Activated CD4-positive, alpha-beta memory T cell treated with anti-CD3 and anti-CD28 coated beads, Interleukin-2, amount 10 ng/mL, durations not matched to agents 7 days and 5 days (primary cell): Measurements from ENCODE around the gene ATP13A2. TPM values are rescaled to one million over a fixed set of nuclear protein-coding genes. Genes with fewer than 3 reads are reported as not detected.

Experiments
- CTCF ChIA-PET: fragments of 350-600 bp; sonication (Branson Sonifier 250); formaldehyde crosslinking; loops from one replicate; lab custom pipeline; 2021; ENCODE audit warnings: antibody characterized with exemption, inconsistent platforms; lab: Charles Lee
- POLR2A ChIA-PET: fragments of 350-600 bp; sonication (Branson Sonifier 250); formaldehyde crosslinking; loops from one replicate; lab custom pipeline; 2021; ENCODE audit warnings: antibody characterized with exemption; lab: Charles Lee
- DNase-seq: peaks from one replicate; pipeline ENCODE4 v3.0.0-alpha.2; 2020
- H3K27ac Mint-ChIP-seq: one replicate; pipeline ENCODE4 v1.8.0; 2021; ENCODE audit warnings: mild to moderate bottlenecking, mixed read lengths
- H3K27me3 Mint-ChIP-seq: one replicate; pipeline ENCODE4 v1.8.0; 2021; ENCODE audit warnings: mixed read lengths
- H3K36me3 Mint-ChIP-seq: one replicate; pipeline ENCODE4 v1.8.0; 2021; ENCODE audit warnings: low read depth, mixed read lengths
- H3K4me1 Mint-ChIP-seq: one replicate; pipeline ENCODE4 v1.8.0; 2021; ENCODE audit warnings: mixed read lengths
- H3K4me3 Mint-ChIP-seq: one replicate; pipeline ENCODE4 v1.8.0; 2021; ENCODE audit warnings: mild to moderate bottlenecking, mixed read lengths
- H3K9me3 Mint-ChIP-seq: one replicate; pipeline ENCODE4 v1.8.0; 2021; ENCODE audit warnings: mixed read lengths
- total RNA-seq, 2 experiments: library from RNA; stranded (reverse); gene quantifications; one replicate each; pipeline ENCODE4 v1.2.3, GENCODE V29; 2021

Gene ATP13A2
- total RNA-seq = 10 to 100 TPM; 65.4 to 72.8 TPM

- DNase-seq = peak; percentile 87
- no peaks in the 10 kb centered on the region for H3K9me3 Mint-ChIP-seq
- H3K27ac Mint-ChIP-seq = peak within 1 kb of the TSS; percentile 61
- H3K4me3 Mint-ChIP-seq = peak within 1 kb of the TSS; percentile 85
- CTCF ChIA-PET = interaction anchor here (1.9 kb wide), 1 partner anchor 51 kb away, joined by 5 read pairs; no protein-coding TSS in a partner anchor
- POLR2A ChIA-PET = interaction anchor here (1.0 kb wide), 1 partner anchor 11 kb away, joined by 3 read pairs; no protein-coding TSS in a partner anchor
- H3K27me3 Mint-ChIP-seq = peaks cover 9% of the 10 kb centered on the region
- H3K36me3 Mint-ChIP-seq = peaks cover 5% of the 10 kb centered on the region
- peaks cover 34% of the 10 kb centered on the region for H3K4me1 Mint-ChIP-seq
Observed at GRCh38 chr1:17011439-17012307, at the start of gene ATP13A2. ATP13A2 (minus strand) TSS chr1:17011928; CDS start chr1:17011738, 190 bp downstream.

GRCh38 chr1:17061486-17061885 lies 49.8 kb upstream of the ATP13A2 start:
- H3K36me3 Mint-ChIP-seq = no peaks in the 10 kb centered on the region
- H3K4me1 Mint-ChIP-seq = peaks cover 11% of the 10 kb centered on the region
- no peak overlapping the region for H3K4me3 Mint-ChIP-seq
- CTCF ChIA-PET = interaction anchor here (2.0 to 2.7 kb wide), 2 partner anchors 13 to 60 kb away, joined by 5 to 17 read pairs; no protein-coding TSS in a partner anchor
- H3K27ac Mint-ChIP-seq = no peak overlapping the region
- H3K27me3 Mint-ChIP-seq = peaks cover 20% of the 10 kb centered on the region
- DNase-seq = no peak
- POLR2A ChIA-PET = no interaction called here
- H3K9me3 Mint-ChIP-seq = peaks cover 3% of the 10 kb centered on the region

- Mint-ChIP-seq H3K36me3 (no peaks in the 10 kb centered on the region), H3K4me1 (peaks cover 11% of the 10 kb centered on the region), H3K9me3 (peaks cover 3% of the 10 kb centered on the region), H3K4me3 (no peak overlapping the region), H3K27me3 (peaks cover 20% of the 10 kb centered on the region), H3K27ac (no peak overlapping the region)
- ChIA-PET CTCF (interaction anchor here (0.8 to 2.7 kb wide), 3 partner anchors 14 to 62 kb away, joined by 4 to 17 read pairs (median 5); no protein-coding TSS in a partner anchor), POLR2A (interaction anchor here (1.0 kb wide), 1 partner anchor 8 kb away, joined by 3 read pairs; no protein-coding TSS in a partner anchor)
- DNase-seq = no peak
Observed at GRCh38 chr1:17060306-17060749, 48.6 kb upstream of the ATP13A2 start.

- H3K36me3 Mint-ChIP-seq = no peaks in the 10 kb centered on the region
- CTCF ChIA-PET = interaction anchor here (0.8 to 2.7 kb wide), 3 partner anchors 15 to 62 kb away, joined by 4 to 17 read pairs (median 5); no protein-coding TSS in a partner anchor
- POLR2A ChIA-PET = no interaction called here
Observed at GRCh38 chr1:17059391-17060305, 47.9 kb upstream of the ATP13A2 start.

GRCh38 chr1:17056551-17056950 lies 44.8 kb upstream of the ATP13A2 start:
- Mint-ChIP-seq H3K36me3 (peaks cover 8% of the 10 kb centered on the region), H3K27ac (no peak overlapping the region), H3K9me3 (no peaks in the 10 kb centered on the region), H3K4me1 (peaks cover 22% of the 10 kb centered on the region), H3K4me3 (no peak overlapping the region), H3K27me3 (peaks cover 13% of the 10 kb centered on the region)
- CTCF ChIA-PET = interaction anchor here (1.5 to 1.9 kb wide), 2 partner anchors 18 to 105 kb away, joined by 4 to 7 read pairs; no protein-coding TSS in a partner anchor
- POLR2A ChIA-PET = no interaction called here
- DNase-seq = no peak

More at GRCh38 chr1:17059391-17060305, 47.9 kb upstream of the ATP13A2 start:
- peak; percentile 51 for DNase-seq
- no peak overlapping the region for H3K27ac Mint-ChIP-seq
- peaks cover 20% of the 10 kb centered on the region for H3K27me3 Mint-ChIP-seq
- H3K9me3 Mint-ChIP-seq = peaks cover 3% of the 10 kb centered on the region
- H3K4me3 Mint-ChIP-seq = no peak overlapping the region
- peaks cover 11% of the 10 kb centered on the region for H3K4me1 Mint-ChIP-seq

GRCh38 chr1:17055801-17056200 lies 44.1 kb upstream of the ATP13A2 start:
- ChIA-PET CTCF (interaction anchor here (1.5 to 2.4 kb wide), 3 partner anchors 19 to 104 kb away, joined by 4 to 8 read pairs (median 7); no protein-coding TSS in a partner anchor), POLR2A (no interaction called here)
- Mint-ChIP-seq H3K27me3 (peaks cover 9% of the 10 kb centered on the region), H3K27ac (no peak overlapping the region), H3K4me3 (peak overlapping the region; percentile 24), H3K4me1 (peaks cover 30% of the 10 kb centered on the region), H3K9me3 (no peaks in the 10 kb centered on the region), H3K36me3 (peaks cover 13% of the 10 kb centered on the region)
- no peak for DNase-seq

- peak; percentile 100 for DNase-seq
- ChIA-PET CTCF (interaction anchor here (2.4 kb wide), 1 partner anchor 22 kb away, joined by 8 read pairs; no protein-coding TSS in a partner anchor), POLR2A (interaction anchor here (0.7 kb wide), 1 partner anchor 149 kb away, joined by 3 read pairs; no protein-coding TSS in a partner anchor)
- H3K9me3 Mint-ChIP-seq = no peaks in the 10 kb centered on the region
- H3K4me3 Mint-ChIP-seq = peak within 1 kb of the TSS; percentile 96
- H3K36me3 Mint-ChIP-seq = peaks cover 17% of the 10 kb centered on the region
- H3K27ac Mint-ChIP-seq = peak within 1 kb of the TSS; percentile 94
- H3K27me3 Mint-ChIP-seq = peaks cover 6% of the 10 kb centered on the region
- H3K4me1 Mint-ChIP-seq = peaks cover 32% of the 10 kb centered on the region
Observed at GRCh38 chr1:17053685-17054410, 42.1 kb upstream of the ATP13A2 start, which contains the start of gene SDHB. SDHB (minus strand) TSS chr1:17054032; CDS start chr1:17054019, 13 bp downstream.

- Mint-ChIP-seq H3K9me3 (no peaks in the 10 kb centered on the region), H3K36me3 (peaks cover 17% of the 10 kb centered on the region), H3K27me3 (peaks cover 3% of the 10 kb centered on the region), H3K27ac (peak overlapping the region; percentile 94), H3K4me3 (peak overlapping the region; percentile 96), H3K4me1 (peaks cover 32% of the 10 kb centered on the region)
- POLR2A ChIA-PET = no interaction called here
- CTCF ChIA-PET = interaction anchor here (1.3 to 2.4 kb wide), 2 partner anchors 22 to 92 kb away, joined by 5 to 8 read pairs; no protein-coding TSS in a partner anchor
- no peak for DNase-seq
Observed at GRCh38 chr1:17053086-17053684, 41.5 kb upstream of the ATP13A2 start.

- H3K27me3 Mint-ChIP-seq = no peaks in the 10 kb centered on the region
- H3K4me1 Mint-ChIP-seq = peaks cover 36% of the 10 kb centered on the region
- no peak for DNase-seq
- H3K4me3 Mint-ChIP-seq = peak overlapping the region; percentile 96
- peaks cover 17% of the 10 kb centered on the region for H3K36me3 Mint-ChIP-seq
- H3K27ac Mint-ChIP-seq = no peak overlapping the region
- H3K9me3 Mint-ChIP-seq = no peaks in the 10 kb centered on the region
- CTCF ChIA-PET = interaction anchor here (1.3 to 1.9 kb wide), 2 partner anchors 92 to 93 kb away, joined by 5 to 8 read pairs; no protein-coding TSS in a partner anchor
- POLR2A ChIA-PET = interaction anchor here (0.9 to 1.1 kb wide), 2 partner anchors 8 to 148 kb away, joined by 3 read pairs; no protein-coding TSS in a partner anchor
Observed at GRCh38 chr1:17052641-17053040, 40.9 kb upstream of the ATP13A2 start.

- no peaks in the 10 kb centered on the region for H3K9me3 Mint-ChIP-seq
Observed at GRCh38 chr1:17052038-17052437, 40.3 kb upstream of the ATP13A2 start.

GRCh38 chr1:17047924-17048323 lies 36.2 kb upstream of the ATP13A2 start:
- H3K27ac Mint-ChIP-seq = no peak overlapping the region
- H3K27me3 Mint-ChIP-seq = no peaks in the 10 kb centered on the region
- H3K4me1 Mint-ChIP-seq = peaks cover 39% of the 10 kb centered on the region
- ChIA-PET POLR2A (interaction anchor here (0.6 to 1.4 kb wide), 2 partner anchors 42 to 142 kb away, joined by 3 to 4 read pairs; no protein-coding TSS in a partner anchor), CTCF (interaction anchor here (0.6 to 5.3 kb wide), 3 partner anchors 87 to 392 kb away, joined by 3 to 45 read pairs (median 43); partner anchors contain the start of gene RCC2)
- H3K36me3 Mint-ChIP-seq = peaks cover 30% of the 10 kb centered on the region
- DNase-seq = no peak
- no peaks in the 10 kb centered on the region for H3K9me3 Mint-ChIP-seq
- no peak overlapping the region for H3K4me3 Mint-ChIP-seq

More at GRCh38 chr1:17052038-17052437, 40.3 kb upstream of the ATP13A2 start:
- DNase-seq = no peak
- H3K4me1 Mint-ChIP-seq = peaks cover 36% of the 10 kb centered on the region
- H3K27ac Mint-ChIP-seq = peak overlapping the region; percentile 38
- peak overlapping the region; percentile 96 for H3K4me3 Mint-ChIP-seq
- ChIA-PET POLR2A (interaction anchor here (0.9 to 1.1 kb wide), 3 partner anchors 9 to 147 kb away, joined by 3 read pairs; no protein-coding TSS in a partner anchor), CTCF (interaction anchor here (1.3 to 1.9 kb wide), 2 partner anchors 91 to 92 kb away, joined by 5 to 8 read pairs; no protein-coding TSS in a partner anchor)
- no peaks in the 10 kb centered on the region for H3K27me3 Mint-ChIP-seq
- peaks cover 17% of the 10 kb centered on the region for H3K36me3 Mint-ChIP-seq
